GM19372 (cell line): ENCODE results near the gene TPCN2.
"Not testable (repeated sequence)": the region's sequence is repeated elsewhere in the genome, so short reads cannot be mapped to it uniquely, and the experiment has no call there.

ENCODE experiments used
- ATAC-seq: cut with Tn5 transposase; IDR thresholded peaks from one replicate; pipeline ENCODE4 v1.9.1; 2021; ENCODE audit warnings: mild to moderate bottlenecking, low read depth, moderate library complexity; ENCODE audit not compliant: unreplicated experiment

Gene TPCN2

DNA sequence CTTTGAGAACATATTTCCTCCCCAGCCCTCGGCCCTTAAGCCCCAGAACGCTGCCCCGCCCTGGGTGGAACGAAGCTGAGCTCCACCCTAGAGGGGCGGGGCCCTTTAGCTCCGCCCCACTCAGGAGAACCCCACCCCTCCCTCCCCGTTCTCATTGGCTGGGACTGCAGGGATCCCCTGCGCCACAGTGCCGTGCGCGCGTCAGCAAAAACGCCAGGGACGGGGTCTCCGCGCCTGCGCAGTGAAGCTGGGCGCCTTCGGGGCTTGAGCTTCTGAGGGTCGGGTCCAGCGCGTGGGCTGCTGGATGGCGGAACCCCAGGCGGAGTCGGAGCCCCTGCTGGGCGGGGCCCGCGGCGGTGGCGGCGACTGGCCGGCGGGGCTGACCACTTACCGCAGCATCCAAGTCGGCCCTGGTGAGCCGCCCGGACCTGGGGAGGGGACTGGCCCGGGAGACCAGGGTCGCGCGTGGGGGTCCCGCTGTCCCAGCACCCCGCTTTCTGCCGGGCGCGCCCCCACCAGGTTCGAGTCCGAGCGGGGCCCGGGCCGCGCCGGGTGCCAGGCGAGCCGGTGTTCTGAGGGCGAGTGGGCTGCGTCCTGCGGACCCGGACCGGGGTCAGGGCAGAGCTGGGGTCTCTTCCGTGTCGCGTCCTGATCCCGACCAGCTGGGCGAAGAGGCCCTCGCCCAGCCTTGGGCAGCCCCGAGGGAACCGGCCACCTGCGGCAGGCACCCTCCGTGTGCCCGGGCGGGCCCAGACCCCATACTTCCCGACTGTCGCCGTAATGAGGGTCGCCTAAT is at the start of gene TPCN2:
Gene TPCN2 (plus strand): TSS at position 239 of the 796 bp plus-strand sequence. CDS start 66 bp downstream, at position 305.
- ATAC-seq = peak; percentile 82

DNA sequence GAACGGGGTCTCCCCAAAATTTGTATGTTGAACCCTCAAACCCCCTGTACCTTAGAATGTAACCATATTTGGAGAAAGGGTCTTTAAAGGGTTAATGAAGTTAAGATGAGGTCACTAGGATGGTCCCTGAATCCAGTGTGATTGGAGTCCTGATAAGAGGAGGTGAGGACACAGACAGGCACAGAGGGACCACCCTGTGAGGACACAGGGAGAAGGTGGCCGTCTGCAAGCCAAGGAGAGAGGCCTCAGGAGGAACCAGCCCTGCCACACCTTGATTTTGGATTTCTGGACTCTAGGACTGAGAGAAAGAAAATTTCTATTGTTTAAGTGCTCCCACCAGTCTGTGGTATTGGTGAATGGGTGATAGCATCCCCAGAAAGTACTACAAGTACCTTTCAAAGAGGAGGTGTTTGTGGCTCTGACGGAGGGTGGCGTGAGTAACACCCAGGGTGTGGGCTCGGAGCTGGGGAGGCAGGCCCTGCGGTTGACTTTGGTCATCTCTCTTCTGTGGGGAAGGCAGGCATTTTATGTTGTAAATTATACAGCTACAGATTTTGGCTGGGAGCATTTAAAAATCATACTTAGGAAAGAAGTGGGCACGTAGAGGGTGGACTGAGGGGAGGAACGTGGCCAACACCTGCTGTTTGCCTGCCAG is 49.5 kb upstream of the TPCN2 start:
- no peak for ATAC-seq

DNA sequence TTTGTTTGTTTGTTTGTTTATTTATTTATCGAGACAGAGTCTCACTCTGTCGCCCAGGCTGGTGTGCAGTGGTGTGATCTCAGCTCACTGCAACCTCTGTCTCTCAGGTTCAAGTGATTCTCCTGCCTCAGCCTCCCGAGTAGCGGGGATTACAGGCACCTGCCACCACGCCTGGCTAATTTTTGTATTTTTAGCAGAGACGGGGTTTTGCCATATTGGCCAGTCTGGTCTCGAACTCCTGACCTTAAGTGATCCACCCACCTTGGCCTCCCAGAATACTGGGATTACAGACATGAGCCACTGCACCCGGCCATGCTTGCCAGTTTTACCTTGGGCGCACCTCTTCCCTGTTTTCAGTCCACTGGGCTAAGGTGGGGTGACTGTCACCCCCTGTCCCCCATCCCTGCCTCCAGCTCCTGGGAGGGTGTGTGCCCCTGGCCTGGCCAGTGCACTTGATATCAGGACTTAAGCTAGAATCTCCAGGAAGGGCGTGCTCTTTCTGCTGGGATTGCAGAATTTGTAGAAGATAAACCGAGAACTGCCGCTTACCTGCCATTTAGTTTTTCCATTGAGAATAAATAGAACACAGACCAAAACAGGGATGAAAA is 48.9 kb upstream of the TPCN2 start:
- not testable (repeated sequence) for ATAC-seq

DNA sequence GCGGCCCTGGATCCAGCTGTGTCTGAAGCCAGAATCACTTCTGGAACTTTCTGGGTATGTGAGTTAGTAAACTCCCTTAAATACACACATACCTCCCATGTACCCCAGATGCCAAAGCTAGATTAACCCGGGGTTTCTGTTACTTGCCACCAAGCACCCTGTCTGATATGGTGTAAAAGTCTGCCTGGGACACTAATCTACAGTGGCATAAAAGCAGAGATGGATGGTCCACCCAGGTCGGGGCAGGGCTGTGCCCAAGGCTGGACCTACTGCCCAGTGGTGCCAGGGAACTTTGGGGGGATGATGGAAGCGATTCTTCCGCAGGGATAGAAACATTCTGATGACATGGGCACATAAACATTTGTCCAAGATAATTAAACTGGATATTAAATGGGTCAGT is 48.3 kb upstream of the TPCN2 start:
- no peak for ATAC-seq

DNA sequence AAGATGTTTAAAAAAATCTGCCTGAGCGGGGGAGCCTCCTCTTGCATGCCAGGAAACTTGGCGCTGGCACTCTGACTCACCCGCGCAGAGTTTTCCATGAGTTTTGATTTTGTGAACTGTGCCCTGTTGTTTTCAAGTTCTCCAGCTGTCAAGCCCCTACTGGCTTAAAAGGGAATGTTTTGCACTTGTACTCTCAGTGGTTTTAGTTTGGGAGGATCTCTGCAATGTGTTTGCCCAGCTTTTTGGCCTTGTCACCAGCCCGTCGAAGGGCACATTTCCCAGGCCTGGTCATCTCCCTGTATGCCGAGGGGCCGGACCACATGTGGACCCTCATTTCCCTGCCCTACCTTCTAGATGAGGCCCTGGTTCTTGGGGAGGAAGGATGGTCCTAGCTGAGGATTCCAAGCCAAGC is 47.9 kb upstream of the TPCN2 start:
- no peak for ATAC-seq

DNA sequence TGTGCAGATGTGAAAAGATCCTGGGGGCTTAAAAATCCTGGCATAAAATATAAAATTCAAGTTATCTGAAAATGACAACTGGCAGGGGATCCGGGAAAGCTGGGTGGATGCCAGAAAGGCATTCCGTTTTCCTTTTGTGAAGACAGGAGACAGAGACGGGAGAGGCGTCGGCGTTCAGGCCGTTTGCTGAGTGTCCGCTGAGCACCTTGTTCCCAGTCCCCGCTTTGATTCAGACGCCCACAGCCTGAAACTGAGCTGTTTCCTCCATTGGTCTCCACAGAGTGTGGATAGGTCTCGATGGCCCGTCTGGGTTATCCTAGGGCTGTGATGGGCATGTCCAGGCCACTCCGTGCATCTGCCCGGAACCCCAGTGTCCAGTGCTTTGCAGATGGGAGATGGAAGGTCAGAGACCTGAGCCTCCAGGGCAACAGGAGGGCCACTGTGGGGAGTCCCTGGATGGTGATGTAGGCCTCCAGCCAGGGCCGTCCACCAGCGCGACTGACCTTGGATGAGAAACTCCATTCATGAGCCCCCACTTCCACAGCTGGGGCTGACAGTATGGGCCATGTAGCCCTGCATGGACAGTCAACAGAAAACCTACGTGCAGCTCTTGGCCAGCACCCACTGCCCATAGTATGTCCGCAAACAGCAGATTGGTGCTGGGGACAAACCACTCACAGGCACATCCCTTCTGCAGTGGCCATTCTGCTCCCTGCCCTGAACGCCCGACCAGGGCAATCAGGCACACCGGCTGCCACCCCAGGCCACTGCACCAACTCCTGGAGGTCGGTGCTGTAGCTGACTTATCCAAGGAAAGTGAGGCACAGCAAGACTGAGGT is 47.3 kb upstream of the TPCN2 start:
- ATAC-seq = no peak

DNA sequence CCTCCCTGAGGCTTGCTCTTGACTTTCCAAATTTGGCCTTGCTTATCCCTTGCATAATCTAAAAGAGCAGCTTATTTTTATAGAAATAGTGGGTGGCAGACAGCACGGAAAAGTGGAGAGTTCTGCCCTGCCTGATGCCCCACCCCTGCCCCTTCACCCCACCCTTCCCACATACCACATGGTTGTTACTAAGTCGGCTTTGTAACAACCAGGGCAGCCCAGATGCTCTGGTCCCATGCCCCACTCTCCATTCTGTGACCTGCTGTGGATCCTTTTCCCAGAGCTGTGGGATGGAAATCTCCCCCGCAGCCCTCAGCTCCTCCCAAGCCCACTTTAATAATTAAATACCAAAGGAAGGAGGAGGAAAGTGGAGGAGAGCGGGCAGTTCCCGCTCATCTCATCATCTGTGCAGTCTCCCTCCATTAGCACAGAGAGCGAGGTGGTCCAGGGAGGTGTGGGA is 46.6 kb upstream of the TPCN2 start:
- no peak for ATAC-seq

DNA sequence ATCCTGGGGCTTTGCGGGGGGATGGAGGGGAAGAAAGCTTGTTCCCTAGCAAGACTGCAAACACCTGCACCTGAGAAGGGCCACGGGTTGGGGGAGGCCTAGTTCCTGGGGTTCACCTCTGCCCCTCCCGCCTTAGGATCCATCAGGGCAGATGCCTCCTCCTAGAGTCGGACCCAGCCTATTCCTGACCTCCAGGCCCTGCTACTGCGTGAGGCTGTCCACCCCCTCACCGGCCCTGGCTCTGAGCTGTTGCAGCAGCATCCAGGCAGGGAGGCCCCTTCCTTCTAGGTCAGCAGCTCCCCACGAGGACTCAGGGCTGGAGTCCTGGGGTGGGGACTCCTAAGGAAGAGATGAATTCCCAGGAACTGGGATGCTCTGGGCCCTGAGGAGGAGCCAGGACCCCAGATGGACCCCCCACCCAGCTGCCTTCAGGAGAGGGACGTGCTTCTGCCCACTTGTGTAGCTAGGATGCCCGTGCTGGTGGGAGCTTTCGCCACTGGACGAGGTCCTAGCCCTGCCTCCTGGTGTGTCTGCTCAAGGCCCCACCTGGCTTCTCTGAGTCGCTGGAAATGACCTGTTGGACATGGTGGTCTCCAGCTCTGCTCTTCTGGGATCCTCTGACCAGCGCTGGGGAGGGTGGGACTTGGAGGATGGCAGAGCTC is 46.0 kb upstream of the TPCN2 start:
- ATAC-seq = no peak

DNA sequence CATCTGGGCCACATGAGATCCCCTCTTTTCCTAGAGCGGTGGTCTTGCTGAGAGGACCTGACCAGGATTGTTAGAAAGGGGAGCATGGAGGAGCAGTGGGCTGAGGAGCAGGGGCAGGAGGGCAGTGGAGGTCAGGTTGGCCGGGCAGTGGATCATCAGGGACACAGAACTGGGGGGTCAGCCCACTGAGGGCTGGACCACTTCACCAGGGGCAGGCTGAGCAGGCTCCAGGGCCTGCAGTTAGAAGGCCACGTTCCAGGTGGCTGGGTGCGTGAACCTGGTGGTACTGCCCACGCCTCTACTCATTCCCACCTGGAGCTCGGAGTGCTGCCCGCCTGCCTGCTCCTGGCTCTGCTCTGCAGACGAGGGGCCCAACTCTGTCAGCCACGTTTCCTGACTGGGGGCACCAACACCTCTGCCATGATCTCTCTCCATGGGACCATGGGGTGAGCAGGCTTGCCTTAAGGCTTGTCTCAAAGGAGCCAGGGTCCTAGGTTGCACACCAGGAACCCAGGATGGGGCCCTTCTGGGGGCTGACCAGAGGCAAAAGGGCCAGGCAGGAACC is 45.3 kb upstream of the TPCN2 start:
- no peak for ATAC-seq

DNA sequence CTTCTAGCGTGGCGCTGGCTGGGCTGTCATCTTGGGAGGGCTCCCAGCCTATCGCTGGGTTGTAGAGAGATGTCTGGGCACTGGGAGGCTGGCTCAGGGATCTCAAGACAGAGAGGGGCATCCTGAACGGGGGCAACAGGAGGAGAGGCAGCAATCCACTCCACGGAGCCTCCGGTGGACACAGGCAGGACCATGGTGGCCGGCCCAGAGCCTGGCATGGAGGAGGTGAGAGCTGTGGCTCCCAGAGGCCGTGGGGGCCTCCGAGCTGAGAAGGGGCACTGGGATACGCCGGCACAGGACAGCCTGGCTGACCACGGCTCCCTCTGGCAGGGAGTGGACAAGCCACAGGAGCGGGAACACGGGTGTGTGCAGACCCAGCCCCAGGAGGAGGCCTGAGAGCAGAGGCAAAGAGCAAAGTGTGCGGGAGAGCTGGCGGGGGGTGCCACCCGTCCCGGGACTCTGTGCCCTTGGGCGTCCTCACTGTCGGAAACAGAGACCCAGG is 44.8 kb upstream of the TPCN2 start:
- no peak for ATAC-seq

DNA sequence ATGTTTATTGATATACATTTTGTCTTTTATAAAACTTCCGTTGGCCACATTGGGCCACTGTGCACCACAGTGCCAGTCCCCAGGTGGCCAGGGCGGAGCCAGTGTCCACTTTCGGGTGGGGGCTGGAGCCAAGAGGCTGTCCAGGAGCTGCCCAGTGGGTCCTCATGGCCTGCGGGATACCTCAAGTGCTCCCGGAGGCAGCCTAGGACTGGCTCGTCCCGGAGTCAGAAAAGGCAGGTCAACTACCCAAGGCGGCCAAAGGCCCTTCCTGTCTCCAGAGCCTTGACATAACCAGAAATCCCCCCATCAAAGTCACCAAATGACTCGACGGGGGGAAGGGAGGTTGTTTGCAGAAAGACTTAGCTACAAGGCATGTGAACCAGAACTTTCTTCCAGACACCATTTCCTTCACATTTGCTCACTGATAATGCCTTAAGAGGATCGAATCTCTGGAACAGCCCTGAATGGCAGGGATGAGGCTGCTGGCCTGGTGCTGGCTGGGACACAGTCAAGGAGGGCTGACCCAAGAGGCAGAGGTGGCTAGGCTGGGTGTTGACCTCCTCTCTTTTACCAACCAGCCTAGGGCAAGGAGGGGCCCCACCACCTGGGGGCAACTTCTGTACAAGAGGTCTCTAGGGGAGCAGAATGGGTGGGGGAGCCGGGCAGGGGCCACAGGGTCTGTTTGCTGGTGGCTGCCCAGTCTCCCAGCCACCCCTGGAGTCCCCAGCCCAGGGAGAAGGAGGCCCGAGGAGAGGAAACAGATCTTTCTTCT is 44.1 kb upstream of the TPCN2 start:
- ATAC-seq = no peak

DNA sequence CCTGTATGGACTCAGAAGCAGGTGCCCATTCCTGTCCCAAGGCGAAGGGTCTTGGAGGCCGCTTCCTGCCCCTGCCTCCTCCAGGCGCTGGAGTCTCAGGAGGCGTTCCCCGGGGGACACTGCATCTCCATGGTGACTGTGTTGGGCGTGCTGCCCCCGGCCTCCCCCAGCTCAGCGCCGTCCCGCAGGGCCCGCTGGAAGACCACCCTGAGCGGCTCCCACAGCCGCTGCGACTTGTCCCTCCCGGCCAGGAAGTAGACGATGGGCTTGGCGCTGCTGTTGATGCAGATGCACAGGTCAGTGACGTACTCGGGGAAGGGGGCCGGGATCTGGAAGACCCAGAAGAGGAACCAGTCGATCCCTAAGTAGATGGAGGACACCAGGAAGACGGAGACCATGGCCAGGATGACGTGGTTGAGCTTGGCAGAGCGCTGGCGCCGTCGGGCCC is 43.5 kb upstream of the TPCN2 start:
- no peak for ATAC-seq

DNA sequence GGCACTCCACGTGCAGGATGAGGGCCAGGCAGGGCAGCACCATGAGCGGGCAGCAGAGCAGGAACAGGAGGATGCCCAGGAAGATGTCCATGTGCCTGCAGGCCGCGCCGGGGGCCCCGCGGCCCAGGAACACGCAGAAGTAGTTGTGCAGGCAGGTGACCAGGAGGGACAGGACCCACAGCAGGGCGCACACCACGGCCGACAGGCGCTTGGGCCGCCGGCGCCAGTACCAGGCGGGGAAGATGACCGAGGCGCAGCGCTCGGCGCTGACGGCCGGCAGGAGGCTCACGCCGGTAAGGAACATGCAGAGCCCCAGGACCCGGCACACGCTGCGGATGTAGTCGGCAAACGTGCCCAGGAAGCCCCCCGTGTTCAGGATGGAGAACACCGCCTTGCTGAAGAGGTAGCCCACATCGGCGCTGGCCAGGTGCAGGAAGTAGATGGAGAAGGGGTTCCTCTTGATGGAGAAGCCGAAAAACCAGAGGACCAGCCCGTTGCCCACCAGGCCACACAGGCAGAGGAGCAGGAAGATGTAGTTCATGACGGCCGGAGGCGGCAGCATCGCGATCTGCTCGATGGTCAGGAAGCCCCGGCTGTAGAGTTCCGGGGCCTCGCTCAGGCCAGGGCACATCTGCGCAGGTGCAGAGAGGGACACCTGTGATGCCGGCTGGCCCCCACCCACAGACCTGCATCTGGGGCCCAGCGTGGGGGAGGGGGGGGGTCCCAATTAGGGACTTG is 42.9 kb upstream of the TPCN2 start:
- no peak for ATAC-seq

DNA sequence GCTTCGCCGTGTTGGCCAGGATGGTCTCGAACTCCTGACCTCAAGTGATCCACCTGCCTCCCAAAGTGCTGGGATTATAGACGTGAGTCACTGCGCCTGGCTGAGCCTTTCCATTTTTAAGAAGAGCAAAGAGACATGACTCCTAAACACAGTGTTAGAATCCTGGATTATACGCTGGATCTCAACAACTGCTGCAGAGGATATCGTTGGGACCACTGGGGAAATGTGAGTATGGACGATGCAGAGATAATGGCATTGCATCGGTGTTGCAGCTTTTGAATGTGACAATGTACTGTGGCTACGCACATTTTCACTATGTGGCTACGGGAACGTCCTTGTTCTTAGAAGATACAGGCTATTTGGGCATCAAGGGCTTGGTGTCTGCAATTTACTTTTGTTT is 41.9 kb upstream of the TPCN2 start:
- ATAC-seq = no peak

DNA sequence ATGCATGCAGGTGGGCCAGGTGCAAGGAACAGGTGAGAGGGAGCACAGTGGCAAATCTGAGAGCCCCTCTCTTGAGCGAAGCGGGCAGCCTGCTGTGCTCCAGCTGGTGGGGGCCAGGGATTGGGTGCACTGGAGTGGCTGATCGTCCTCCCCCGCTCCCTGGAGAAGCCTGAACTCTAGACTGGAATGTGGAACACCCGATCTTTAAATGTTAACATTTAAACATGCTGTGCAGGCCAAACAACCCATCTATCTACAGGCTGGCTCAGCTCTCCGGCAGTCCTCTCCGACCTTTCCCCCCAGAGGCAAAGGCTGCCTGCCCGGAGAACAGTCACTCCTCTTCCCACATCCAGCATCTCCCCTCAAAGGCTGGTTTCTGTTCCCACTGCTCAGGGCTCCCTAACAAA is 40.8 kb upstream of the TPCN2 start:
- ATAC-seq = no peak

DNA sequence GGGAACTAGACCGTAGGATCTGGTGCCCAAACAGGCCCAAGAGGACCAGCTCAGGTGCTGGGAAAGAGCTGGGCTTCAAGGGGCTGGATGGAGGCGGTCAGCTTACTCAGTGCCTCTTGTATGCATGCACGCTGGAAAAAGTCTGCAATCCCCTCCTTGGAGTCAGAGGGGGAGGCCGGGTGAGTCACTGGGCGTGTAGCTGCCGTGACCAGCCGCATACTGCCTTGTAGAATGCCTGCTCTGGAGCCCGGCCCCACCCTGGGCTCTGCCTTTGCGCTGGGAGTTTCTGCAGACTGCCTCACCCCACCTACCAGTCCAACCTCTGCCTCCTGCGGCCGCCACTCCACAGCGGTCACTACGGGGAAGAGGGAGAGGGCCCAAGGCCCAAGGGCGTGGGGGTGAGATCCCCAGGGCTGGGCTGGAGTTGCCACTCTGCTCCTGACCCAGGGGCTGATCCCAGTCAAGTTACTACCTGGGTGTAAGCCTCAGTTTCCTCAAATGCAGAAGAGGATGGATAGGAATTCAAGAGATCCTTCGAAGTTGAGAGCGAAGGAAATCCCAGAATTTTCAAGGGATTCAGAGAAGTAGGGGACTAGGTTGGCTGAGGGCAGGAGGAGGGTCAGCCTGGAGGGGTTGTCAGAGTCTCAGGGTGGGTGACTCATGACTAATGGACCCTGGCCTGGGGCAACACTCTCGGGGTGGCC is 39.8 kb upstream of the TPCN2 start:
- ATAC-seq = no peak

DNA sequence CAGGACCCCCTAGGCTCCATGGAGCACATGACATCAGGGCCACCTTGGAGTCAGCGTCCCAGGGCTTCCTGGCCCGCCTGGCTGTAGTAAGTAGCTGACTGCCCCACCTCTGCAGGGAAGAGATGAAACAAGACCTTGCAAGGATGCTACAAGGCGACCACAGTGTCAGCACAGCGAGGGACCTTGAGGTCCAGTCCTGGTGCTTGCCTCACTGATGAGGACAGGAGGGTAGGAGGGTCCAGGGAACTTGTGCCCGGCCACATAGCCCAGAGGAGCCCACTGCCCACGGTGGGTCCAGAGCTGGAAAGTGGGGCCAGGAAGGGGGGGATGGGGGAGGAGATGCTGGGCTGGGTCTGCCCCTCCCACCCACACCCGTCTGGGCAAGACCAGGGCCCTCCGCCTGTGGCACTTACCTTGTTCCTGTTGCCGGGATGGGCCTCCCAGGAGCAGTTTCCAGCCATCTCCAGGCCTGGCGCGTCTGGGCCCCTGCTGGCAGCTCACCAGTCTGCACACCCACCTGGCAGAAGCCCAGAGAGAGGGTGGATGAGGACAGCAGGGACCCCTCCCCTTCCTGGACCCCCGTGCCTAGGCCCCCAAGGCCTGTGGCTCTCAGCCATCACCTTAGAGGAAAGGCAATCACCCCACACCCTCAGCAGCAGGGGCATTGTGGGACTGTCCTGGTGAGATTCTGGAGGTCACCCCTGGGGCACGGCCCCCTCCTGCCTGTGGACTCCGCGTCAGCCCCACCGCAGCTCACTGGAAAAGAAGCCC is 39.1 kb upstream of the TPCN2 start:
- no peak for ATAC-seq
